NCI-H748 (cell line): ENCODE results near the gene POLE3.
"Not testable (repeated sequence)": the region's sequence is repeated elsewhere in the genome, so short reads cannot be mapped to it uniquely, and the experiment has no call there.

ENCODE experiments used
- DNase-seq: peaks from one replicate; lab custom pipeline; 2025; ENCODE audit not compliant: unreplicated experiment; lab: John Stamatoyannopoulos, UW

The POLE3 gene

DNA sequence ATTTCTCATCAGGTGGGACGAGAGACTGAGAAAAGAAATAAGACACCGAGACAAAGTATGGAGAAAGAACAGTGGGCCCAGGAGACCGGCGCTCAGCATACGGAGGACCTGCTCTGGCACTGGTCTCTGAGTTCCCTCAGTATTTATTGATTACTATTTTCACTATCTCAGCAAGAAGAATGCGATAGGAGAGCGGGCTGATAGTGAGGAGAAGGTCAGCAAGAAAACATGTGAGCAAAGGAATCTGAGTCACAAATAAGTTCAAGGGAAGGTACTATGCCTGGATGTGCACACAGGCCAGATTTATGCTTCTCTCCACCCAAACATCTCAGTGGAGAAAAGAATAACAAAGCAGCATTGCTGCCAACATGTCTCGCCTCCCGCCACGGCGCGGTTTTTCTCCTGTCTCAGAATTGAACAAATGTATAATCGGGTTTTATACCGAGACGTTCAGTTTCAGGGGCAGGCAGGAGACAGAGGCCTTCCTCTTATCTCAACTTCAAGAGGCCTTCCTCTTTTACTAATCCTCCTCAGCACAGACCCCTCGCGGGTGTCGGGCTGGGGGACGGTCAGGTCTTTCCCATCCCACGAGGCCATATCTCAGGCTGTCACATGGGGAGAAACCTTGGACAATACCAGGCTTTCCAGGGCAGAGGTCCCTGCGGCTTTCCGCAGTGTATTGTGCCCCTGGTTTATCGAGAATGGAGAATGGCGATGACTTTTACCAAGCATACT lies 31.2 kb downstream of the POLE3 start:
- not testable (repeated sequence) for DNase-seq

DNA sequence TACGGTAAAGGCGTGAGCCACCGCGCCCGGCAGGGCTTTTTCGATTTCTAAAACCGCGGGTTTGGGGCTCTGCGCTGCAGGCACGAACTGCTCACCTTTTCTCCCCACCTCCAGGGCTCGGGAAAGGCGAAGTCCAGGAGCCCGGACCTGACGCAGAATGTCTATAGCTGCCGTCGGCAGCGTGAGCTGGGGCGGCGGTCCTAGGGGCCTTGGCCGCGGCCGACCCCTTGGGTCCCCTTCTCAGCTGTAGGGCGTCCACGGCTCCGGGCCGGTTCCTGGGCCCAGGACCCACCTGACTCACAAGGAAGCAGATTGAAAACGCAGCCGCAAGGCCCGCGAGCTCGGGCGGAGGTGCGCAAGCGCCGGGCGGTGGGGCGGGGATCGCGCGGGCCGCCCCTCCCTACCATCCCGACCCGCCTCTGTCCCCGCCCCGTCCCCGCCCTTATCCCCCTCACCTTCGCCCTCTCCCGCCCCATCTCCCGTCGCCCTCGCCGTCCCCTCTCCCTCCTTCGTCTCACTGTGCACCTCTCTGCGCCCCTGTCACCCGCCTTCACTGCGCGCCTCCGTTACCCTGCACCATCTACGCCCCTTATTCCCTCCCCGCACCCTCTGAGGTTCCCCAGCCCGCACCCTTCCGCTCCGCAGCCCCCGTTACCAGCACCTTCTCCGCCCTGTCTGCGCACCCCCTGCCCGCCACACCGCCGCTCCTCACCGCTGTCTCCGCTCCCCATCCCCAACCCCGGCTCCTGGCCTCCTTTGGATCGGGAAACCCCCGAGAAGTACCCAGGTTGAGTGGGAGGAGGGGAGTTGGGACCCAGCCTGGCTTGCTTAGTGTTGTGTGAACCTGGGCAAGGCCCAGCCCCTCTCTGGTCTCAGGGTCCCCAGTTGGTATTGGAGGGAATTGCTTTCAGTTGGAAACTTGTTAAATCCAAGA lies 33.6 kb downstream of the POLE3 start, which contains the start of gene HDHD3:
Gene HDHD3 (minus strand): TSS at position 353 of the 934 bp plus-strand sequence. CDS start 2,632 bp downstream, outside the sequence.
- peak; percentile 83 for DNase-seq

DNA sequence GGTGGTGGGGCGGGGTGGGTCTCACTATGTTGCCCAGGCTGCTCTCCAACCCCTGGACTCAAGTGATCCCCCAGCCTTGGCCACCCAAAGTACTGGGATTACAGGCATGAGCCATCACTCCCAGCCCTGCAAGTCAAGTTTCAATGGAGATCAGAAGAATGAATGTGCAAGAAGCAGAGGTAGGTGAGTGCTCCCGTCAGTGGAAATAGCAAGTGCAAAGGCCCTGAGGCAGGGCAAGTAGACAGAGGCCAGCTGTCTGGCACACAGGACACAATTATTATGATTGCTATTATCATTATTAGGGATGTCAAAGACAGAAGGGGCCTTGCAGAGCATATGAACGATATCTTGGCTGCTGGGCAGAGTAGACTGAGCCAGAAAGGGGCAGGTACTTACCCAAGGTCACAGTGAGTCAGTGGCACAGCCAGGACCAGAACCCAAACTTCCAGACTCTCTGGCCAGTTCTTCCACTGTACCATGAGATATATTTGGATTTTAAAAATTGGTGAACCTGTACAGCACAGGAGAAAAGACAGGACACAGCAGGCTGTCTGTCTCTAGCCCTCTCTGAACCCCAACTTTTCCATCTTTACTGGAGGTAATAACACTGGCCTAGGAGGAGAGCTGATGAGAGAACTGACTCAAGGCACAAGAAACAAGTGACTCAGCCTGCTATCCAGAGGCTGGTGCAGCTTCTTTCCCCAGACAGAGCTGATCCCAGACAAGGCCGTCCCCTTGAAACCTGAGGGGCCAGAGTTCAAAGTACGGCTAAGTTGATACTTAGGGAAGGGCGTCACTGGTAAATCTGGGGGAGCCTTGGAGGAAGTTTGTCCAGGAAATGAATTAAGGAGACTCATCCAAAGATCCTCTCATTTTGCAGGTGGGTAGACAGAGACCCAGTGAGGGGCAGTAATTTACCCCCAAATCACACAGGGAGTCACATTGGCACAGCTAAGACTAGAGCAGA lies 35.1 kb downstream of the POLE3 start:
- DNase-seq, result no peak

DNA sequence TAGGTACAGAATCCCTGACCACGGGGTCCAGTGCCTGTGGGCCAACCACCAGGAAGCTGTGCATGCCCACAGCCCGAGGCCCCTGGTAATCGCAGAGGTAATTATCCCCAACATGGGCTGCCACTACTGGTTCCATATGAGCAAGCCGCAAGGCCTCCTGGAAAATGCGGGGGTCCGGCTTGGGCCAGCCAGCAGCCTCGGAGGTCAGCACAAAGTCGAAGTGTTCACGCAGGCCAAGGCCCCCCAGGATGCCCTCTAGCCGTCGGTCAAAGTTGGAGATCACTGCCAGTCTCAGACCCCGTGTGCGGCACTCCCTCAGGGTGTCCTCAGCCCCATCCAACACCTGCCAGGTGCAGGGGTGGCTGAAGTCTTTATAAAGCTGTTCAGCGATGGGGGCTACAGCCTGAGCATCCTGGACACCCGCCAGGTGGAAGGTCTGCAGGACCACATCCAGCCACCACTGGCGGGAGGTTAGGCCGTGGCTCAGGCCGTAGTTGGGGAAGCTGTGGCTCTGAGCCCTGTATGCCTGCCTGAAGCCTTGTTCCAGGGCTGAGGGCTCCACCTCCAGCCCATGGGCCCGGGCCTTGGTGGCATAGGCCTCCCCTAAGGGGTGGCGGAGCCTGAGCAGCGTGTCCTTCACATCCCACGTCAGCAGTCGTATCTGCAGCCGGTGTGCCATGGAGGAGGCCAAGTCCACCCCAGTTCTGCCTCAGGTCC lies 36.6 kb downstream of the POLE3 start:
- DNase-seq, result no peak

DNA sequence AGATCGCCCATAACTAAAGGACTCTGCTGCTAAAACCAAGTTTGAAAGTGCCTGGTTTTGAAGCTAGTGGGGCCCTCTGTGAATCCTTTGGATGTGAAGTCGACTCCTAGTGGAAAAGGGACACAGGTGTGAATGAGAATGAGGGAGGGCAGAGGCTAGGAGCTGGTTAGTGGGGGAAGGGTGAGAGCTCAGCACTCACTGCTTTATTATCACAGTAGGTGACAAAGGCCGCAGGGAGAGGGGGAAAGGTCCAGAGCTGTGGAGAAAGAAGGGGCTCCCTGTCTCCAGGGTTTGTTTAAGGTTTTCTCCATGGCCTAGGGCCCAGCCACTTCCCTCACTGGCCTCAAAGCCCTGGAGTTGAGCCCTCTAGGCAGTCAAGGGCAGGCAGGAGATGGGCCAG lies 37.2 kb downstream of the POLE3 start:
- DNase-seq, result no peak

DNA sequence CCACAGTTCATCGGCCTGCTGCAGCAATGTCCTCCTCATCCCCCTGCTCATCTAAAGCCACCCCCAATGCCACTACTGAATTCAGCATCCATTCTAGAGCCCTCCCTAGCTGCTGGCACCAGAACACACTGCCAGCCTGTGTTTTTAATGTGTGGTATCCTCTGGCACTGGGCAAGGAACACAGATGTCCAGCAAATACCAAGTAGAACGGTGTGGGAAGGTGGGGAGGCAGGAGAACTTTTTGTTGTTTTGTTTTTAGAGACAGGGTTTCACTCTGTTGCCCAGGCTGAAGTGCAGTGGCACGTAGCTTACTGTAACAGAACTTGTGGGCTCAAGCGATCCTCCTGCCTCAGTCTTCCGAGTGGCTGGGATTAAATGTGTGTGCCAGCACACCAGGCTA lies 38.4 kb downstream of the POLE3 start:
- DNase-seq, result no peak

DNA sequence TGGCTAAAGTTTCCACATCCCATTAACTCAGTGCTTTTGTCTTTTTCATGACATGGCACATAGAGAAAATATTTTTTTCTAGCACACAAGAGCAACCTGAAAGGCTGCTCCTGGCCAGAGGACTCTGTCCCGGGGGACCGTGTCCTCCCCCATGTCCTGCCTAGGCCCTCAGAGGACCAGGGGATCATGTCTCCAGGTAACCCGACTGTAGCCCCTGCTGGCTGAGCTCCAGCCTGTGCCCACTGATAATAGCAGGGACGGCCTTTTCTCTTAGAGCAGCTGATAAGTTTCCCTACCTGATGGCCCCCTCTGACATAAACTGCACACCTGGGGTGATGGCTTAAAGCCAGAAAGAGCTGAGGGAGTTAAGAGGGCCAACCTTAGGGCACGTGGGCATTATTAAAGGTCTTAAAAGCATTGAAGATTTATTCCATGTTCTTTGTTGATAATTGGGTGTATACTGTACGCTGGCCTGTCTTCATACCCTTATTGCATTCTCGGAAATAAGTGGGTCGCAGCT lies 39.6 kb downstream of the POLE3 start:
- DNase-seq, result no peak

DNA sequence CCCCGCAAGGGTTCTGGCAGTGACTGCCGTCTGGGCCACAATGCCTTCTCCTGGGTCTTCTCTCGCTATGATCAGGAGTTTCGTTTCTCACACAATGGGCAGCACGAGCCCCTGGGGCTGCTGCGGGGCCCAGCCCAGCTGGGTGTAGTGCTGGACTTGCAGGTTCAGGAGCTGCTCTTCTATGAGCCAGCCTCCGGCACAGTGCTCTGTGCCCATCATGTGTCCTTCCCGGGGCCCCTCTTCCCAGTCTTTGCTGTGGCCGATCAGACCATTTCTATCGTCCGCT lies 40.7 kb downstream of the POLE3 start:
- DNase-seq, result no peak

DNA sequence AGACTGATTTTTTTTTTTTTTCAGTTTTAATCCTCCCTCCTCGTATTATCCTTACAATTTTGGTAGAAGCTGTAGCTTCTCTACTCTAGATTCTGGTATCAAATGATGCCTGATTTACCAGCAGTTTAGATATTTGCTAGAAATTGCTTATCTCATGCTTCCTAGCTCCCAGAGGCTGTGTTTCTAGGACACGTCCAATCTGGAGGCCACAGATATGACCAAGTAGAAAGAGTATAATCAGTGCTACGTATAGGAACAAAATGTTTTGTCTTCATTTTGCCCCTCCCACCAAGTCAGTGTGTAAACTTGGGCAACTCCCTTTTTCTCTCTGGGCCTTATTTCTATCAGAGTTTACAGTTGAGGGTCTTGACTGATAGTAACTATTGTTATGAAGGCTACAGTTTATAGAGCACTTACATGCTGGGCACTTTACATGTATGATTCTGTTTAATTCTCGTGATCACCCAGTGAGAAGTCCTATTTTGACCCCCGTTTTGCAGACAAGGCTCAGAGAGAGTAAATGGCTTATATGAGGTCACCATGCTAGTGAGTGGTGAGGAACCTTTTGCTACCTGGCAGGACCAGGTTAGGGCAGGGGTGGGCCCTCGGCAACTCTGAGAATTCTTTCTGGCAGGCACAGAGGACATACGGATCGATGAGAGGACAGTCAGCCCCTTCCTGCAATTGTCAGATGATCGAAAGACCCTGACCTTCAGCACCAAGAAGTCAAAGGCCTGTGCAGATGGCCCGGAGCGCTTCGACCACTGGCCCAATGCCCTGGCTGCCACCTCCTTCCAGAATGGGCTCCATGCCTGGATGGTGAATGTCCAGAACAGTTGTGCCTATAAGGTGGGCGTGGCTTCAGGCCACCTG lies 41.3 kb downstream of the POLE3 start:
- no peak for DNase-seq

DNA sequence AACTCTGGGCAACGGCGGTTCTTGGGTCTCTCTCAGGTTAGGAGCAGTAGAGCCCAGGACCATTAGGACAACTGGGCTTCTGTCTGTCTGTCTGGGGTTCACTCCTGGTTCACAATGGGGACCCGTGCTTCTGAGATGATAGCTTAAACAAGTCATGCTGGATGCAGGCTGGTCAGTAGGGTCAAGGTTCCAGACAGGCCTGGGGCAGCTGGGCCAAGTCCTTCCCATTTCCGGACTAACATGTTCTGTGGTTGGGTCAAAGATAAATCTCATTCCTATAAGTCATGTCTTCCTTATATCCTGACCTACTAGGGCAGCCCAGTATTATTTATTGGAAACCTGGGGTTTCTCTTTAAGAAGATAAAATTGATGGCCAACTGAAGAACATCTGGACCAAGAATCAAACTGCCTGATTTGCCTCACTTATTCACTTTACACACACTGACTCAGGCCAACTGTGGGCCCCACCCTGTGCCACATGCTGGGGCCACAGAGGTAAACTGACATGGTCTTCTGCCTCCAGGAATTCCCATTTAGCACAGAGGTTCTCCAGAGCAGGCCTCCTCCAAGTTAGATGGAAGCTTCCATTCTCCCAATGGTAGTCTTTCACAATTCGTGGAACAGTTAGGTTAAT lies 42.0 kb downstream of the POLE3 start:
- DNase-seq, result no peak

DNA sequence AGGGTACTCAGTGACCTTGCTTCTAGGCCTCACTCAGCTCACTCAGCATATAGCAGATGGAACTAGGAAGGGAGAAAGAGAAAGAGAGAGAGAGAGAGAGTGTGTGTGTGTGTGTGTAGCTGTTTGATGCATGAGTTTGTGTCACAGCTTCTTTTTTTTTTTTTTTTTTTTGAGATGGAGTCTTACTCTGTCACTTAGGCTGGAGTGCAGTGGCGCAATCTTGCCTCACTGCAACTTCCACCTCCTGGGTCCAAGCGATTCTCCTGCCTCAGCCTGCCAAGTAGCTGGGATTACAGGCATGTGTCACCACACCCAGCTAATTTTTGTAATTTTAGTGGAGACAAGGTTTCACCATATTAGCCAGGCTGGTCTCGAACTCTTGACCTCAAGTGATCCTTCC lies 44.8 kb downstream of the POLE3 start:
- not testable (repeated sequence) for DNase-seq

DNA sequence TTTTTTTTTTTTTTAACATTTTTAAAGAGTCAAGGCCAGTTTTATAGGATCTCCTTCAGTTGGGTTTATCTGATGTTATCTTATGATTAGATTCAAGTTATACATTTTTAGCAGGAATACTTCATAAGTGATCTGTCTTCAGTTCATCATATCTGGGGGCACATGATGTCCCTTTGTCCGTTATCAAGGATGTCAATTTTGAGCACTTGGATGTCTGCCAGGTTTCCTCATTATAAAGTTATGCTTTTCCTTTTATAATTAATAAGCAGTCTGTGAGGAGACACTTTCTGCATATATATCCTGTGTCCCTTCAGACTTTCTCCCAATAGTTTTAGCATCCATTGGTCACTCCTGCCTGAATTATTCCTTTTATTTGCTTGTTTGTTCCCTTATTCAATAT lies 45.5 kb downstream of the POLE3 start:
- no peak for DNase-seq

DNA sequence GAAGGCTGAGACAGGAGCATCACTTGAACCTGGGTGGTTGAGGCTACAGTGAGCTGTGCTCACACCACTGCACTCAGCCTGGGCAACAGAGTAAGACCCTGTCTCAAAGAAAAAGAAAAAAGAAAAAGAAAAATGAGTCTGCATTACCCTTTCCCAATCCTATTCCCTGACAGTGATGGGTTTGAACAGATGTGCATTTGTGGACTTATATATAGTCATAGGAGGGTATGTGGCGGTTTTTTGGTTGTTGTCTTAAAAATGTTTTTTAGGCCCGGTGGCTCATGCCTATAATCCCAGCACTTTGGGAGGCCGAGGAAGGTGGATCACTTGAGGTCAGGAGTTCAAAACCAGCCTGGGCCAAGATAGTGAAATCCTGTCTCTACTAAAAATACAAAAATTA lies 47.1 kb downstream of the POLE3 start:
- DNase-seq, result no peak

DNA sequence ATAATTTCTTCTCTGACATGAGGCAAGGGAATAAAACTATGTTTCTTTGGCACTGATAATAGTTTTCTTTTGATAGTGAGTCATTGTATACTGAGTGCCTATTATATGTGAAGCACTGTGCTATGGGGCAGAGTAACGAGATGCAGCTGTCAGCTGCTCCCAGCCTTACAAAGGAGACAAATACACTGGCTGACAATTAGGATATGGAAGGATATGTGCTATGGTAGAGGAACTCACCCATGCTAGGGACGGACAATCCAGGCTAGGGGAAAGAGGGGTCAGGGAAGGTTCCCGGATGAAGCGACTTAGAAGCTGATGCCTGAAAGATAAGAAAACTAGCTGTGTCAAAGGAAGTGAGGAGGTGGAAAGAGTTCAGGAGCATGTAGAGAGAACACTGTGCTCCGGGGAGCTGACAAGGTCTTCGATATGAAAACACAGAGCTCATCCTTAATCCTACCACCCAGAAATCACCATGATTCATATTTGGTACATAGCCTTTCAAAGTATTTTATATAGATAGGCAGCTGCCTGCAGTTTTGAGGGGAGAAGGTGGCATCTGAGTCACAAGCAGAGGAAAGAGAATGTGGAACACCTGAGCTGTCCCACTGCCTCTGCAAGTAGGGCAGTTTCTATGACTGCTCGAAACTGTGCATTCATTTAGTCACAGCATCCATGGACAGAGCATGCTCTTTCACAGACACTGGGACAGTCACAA lies 49.0 kb downstream of the POLE3 start:
- no peak for DNase-seq

DNA sequence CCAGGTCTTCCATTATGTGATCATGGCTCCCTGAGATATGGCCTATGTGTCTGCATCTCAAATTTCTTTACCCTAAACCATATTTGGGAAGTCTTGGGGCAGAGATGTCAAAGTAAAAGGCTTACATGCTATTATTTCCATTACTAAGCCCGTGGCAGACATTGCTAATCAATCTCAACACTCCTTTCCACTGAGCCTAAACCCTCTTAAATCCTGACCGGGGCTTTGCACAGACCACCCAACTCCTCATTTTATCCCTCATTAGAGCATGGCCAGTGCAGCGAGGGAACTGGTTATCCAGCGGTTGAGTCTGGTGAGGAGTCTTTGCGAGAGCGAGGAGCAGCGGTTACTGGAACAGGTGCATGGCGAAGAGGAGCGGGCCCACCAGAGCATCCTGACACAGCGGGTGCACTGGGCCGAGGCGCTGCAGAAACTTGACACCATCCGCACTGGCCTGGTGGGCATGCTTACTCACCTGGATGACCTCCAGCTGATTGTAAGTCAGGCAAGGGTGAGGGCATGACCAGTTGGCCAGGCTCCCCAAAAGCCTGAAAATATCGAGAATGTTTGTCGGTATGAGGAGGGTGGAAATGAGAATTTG lies 50.1 kb downstream of the POLE3 start:
- no peak for DNase-seq

DNA sequence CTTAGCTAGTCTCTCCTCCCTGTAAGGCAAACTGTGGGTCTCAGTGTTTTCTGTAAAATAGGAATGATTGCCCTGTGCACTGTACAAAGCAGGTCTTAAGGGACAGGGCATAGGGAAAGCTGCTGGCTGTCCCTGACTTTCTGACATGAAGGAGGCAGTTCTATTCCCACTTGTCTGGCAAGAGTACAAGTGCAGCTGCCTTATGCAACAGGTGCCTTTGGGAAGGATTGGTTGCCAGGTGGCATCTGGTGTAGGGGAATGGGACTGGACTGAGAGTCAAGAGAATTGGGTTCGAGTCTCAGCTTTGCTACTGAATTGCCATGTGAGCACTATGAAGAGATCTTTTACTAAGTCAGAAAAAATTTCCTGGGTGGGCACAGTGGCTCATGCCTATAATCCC lies 51.1 kb downstream of the POLE3 start:
- DNase-seq, result no peak
